ENCODE data around the gene AMOTL2. TPM values are rescaled to one million over a fixed set of nuclear protein-coding genes. Genes with fewer than 3 reads are reported as not detected.

Gene AMOTL2
- polyA plus RNA-seq, 1 of the 3 experiments (the other 2 are of a cell fraction): 185 TPM

DNA sequence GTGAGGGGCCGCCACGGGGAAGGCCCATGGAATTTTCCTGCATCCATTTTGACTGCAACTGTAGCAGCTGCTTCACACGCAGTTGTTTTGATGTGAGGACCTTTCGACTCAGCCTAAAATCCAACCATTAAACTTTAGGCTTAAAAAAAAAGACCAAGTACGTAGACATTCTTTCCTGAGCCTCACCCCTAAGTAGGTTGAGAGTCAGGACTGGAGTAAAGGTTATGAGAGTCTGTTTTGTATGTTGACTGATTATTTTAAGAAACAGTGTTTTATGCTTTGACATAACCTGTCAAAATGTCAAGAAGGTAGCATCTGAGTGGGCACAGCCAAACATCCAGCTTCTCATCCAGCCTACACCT lies 45.7 kb upstream of the AMOTL2 start:
- CTCF ChIA-PET: no interaction called here

DNA sequence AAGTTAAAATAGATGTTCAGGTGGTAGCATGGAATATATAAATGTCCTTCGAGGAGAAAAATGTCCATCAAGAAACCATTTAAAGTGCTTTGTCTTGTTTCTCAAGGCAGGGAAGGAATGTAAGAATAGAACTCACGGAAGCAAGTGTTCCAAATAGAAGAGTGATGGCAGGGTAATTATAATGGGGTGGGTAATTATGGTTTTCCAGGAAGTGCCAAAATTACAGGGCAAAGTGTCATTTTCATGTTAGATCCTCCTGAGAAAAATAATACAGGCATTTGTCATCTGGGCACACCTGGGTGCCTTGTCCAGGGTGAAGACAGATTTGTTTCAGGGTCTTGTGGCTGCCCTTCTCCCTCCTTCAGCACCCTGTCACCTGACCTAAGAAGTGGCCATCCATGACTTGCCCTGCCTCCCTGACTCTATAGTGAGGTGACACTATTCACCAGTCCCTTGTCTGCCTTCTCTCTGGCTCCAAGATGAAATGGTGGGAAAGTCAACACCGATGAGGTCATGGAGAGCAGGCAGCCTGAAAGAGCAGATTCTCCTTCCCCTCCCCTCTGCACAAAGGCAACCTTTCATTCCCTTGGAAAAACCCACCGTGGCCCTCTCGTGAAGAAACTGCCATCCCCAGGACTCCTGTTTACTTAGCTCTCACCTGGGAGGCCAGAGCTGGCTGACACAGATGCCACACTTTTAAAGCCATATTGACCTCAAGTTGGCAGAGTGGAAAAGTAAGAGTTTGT lies 45.1 kb upstream of the AMOTL2 start:
- H3K4me1 ChIP-seq (ENCODE audit: control insufficient read depth in 1 of 2, insufficient read depth in 2 of 2, low read depth in 1 of 2, low read length in 1 of 2): peaks cover 5 to 7% of the 10 kb centered on the region in 2 experiments; a peak in 1 of 4 replicates
- H4K20me1 ChIP-seq (ENCODE audit: insufficient read depth): no peaks in the 10 kb centered on the region
- H3K9me3 ChIP-seq: no peaks in the 10 kb centered on the region
- no peaks in the 10 kb centered on the region for H3F3A ChIP-seq (replicated peaks; ENCODE audit: insufficient read depth)
- 63% methylated on average over 5 of the region's 5 CpGs for WGBS (ENCODE audit: low lambda C conversion rate)
- H3K36me3 ChIP-seq (replicated peaks in 1 of 2; ENCODE audit: control insufficient read depth in 1 of 2, insufficient read depth in 2 of 2, low read length in 1 of 2): no peaks in the 10 kb centered on the region
- ChIA-PET POLR2A (no interaction called here), CTCF (no interaction called here)
- H3K79me2 ChIP-seq (ENCODE audit: insufficient read depth): no peaks in the 10 kb centered on the region
- H3K9me2 ChIP-seq: no peaks in the 10 kb centered on the region
- TF ChIP-seq RXRA (IDR thresholded peaks at IDR 0.05; ENCODE audit: borderline replicate concordance, low read depth) (no peak), TEAD4 (IDR thresholded peaks at IDR 0.05; ENCODE audit: borderline replicate concordance, insufficient read depth) (no peak), POLR2AphosphoS5 (IDR thresholded peaks at IDR 0.05; ENCODE audit: low read depth, low read length) (no peak), ELF1 (IDR thresholded peaks at IDR 0.05) (no peak), JUND (IDR thresholded peaks at IDR 0.05) (no peak)
- TF ChIP-seq, protein P1, sequence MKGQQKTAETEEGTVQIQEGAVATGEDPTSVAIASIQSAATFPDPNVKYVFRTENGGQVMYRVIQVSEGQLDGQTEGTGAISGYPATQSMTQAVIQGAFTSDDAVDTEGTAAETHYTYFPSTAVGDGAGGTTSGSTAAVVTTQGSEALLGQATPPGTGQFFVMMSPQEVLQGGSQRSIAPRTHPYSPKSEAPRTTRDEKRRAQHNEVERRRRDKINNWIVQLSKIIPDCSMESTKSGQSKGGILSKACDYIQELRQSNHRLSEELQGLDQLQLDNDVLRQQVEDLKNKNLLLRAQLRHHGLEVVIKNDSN (IDR thresholded peaks at IDR 0.05; ENCODE audit: borderline replicate concordance, low read depth): no peak
- TF ChIP-seq, protein P2, sequence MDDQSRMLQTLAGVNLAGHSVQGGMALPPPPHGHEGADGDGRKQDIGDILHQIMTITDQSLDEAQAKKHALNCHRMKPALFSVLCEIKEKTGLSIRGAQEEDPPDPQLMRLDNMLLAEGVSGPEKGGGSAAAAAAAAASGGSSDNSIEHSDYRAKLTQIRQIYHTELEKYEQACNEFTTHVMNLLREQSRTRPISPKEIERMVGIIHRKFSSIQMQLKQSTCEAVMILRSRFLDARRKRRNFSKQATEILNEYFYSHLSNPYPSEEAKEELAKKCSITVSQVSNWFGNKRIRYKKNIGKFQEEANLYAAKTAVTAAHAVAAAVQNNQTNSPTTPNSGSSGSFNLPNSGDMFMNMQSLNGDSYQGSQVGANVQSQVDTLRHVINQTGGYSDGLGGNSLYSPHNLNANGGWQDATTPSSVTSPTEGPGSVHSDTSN (IDR thresholded peaks at IDR 0.05): no peak
- no peak for DNase-seq
- H3K27me3 ChIP-seq (ENCODE audit: insufficient read depth): no peaks in the 10 kb centered on the region
- H3K9ac ChIP-seq: no peak overlapping the region
- no peak overlapping the region for H3K4me3 ChIP-seq (ENCODE audit: low read depth in 2 of 2, low read length in 1 of 2)
- H3K4me2 ChIP-seq: no peak overlapping the region
- H2AFZ ChIP-seq (ENCODE audit: low read depth): no peak overlapping the region
- H3K27ac ChIP-seq (ENCODE audit: low read depth in 2 of 2, low read length in 1 of 2): no peak overlapping the region

More for the DNA sequence above, 45.7 kb upstream of the AMOTL2 start:
- WGBS (ENCODE audit: low lambda C conversion rate): 79% methylated on average over 5 of the region's 5 CpGs
- Histone ChIP-seq H3K9me2 (no peaks in the 10 kb centered on the region), H3K27me3 (ENCODE audit: insufficient read depth) (no peaks in the 10 kb centered on the region), H3F3A (replicated peaks; ENCODE audit: insufficient read depth) (no peaks in the 10 kb centered on the region), H3K79me2 (ENCODE audit: insufficient read depth) (no peaks in the 10 kb centered on the region), H3K4me2 (no peak overlapping the region), H3K36me3 (replicated peaks in 1 of 2; ENCODE audit: control insufficient read depth in 1 of 2, insufficient read depth in 2 of 2, low read length in 1 of 2) (no peaks in the 10 kb centered on the region), H4K20me1 (ENCODE audit: insufficient read depth) (no peaks in the 10 kb centered on the region), H3K4me1 (ENCODE audit: control insufficient read depth in 1 of 2, insufficient read depth in 2 of 2, low read depth in 1 of 2, low read length in 1 of 2) (peaks cover 5 to 7% of the 10 kb centered on the region in 2 experiments; a peak in 1 of 4 replicates), H3K9me3 (no peaks in the 10 kb centered on the region), H3K9ac (no peak overlapping the region), H3K27ac (ENCODE audit: low read depth in 2 of 2, low read length in 1 of 2) (no peak overlapping the region), H2AFZ (ENCODE audit: low read depth) (no peak overlapping the region), H3K4me3 (ENCODE audit: low read depth in 2 of 2, low read length in 1 of 2) (no peak overlapping the region)
- POLR2A ChIA-PET: no interaction called here
- DNase-seq: no peak
- TF ChIP-seq RCOR1 (IDR thresholded peaks at IDR 0.05; ENCODE audit: low read length): no peak

DNA sequence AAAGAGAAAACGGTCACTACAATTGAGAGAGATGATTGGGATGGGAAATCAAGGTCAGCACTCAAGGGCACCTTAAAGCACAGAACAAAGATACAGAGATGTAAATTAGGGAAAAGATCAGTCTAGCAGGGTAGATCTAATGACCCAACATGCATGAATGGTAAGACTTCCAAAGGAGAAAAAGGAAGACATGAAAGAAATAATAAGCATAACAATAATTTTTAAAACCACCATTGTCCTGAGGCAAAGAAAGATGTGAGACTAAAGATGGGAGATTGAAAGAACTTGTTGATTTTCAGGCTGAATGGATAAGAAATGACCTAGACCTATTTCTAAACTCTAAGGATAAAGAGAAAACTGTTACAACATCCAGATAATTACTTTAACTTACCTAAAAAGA lies 34.8 kb upstream of the AMOTL2 start:
- ChIA-PET CTCF (no interaction called here), POLR2A (no interaction called here)
- no peak overlapping the region for H3K4me3 ChIP-seq (ENCODE audit: low read depth in 2 of 2, low read length in 1 of 2)
- H3K9ac ChIP-seq: no peak overlapping the region
- whole genome bisulfite sequencing (ENCODE audit: low lambda C conversion rate): 82% methylated on average over 1 of the region's 1 CpG
- no peak for DNase-seq
- no peaks in the 10 kb centered on the region for H3K79me2 ChIP-seq (ENCODE audit: insufficient read depth)
- H2AFZ ChIP-seq (ENCODE audit: low read depth): no peak overlapping the region
- H4K20me1 ChIP-seq (ENCODE audit: insufficient read depth): no peaks in the 10 kb centered on the region
- no peaks in the 10 kb centered on the region for H3K9me3 ChIP-seq
- no peaks in the 10 kb centered on the region; the same call in 1 of the 2 replicates for H3K27me3 ChIP-seq (ENCODE audit: insufficient read depth)
- H3K27ac ChIP-seq (ENCODE audit: low read depth in 2 of 2, low read length in 1 of 2): no peak overlapping the region
- no peaks in the 10 kb centered on the region for H3K9me2 ChIP-seq
- H3K4me1 ChIP-seq (ENCODE audit: control insufficient read depth in 1 of 2, insufficient read depth in 2 of 2, low read depth in 1 of 2, low read length in 1 of 2): peaks cover 0 to 10% of the 10 kb centered on the region in 2 experiments; a peak in 1 of 4 replicates
- H3K4me2 ChIP-seq: no peak overlapping the region
- H3K36me3 ChIP-seq (replicated peaks in 1 of 2; ENCODE audit: control insufficient read depth in 1 of 2, insufficient read depth in 2 of 2, low read length in 1 of 2): no peaks in the 10 kb centered on the region
- no peaks in the 10 kb centered on the region for H3F3A ChIP-seq (replicated peaks; ENCODE audit: insufficient read depth)
- TF ChIP-seq NRF1 (IDR thresholded peaks at IDR 0.05; ENCODE audit: low read depth, low read length) (no peak), NFIC (IDR thresholded peaks at IDR 0.05; ENCODE audit: borderline replicate concordance) (no peak), MXI1 (IDR thresholded peaks at IDR 0.05; ENCODE audit: low read depth, low read length) (no peak), TAF1 (IDR thresholded peaks at IDR 0.05; ENCODE audit: borderline replicate concordance, low read depth, low read length) (no peak), GATA2 (CRISPR knock-in tag; IDR thresholded peaks at IDR 0.05) (no peak), RFX5 (IDR thresholded peaks at IDR 0.05; ENCODE audit: low read length) (no peak), GABPA (IDR thresholded peaks at IDR 0.05; ENCODE audit: low read depth) (no peak), TCF12 (IDR thresholded peaks at IDR 0.05) (no peak), FOSL2 (IDR thresholded peaks at IDR 0.05; ENCODE audit: borderline replicate concordance, low read depth) (no peak), TEAD4 (IDR thresholded peaks at IDR 0.05; ENCODE audit: borderline replicate concordance, insufficient read depth) (no peak)
- TF ChIP-seq, protein P3, sequence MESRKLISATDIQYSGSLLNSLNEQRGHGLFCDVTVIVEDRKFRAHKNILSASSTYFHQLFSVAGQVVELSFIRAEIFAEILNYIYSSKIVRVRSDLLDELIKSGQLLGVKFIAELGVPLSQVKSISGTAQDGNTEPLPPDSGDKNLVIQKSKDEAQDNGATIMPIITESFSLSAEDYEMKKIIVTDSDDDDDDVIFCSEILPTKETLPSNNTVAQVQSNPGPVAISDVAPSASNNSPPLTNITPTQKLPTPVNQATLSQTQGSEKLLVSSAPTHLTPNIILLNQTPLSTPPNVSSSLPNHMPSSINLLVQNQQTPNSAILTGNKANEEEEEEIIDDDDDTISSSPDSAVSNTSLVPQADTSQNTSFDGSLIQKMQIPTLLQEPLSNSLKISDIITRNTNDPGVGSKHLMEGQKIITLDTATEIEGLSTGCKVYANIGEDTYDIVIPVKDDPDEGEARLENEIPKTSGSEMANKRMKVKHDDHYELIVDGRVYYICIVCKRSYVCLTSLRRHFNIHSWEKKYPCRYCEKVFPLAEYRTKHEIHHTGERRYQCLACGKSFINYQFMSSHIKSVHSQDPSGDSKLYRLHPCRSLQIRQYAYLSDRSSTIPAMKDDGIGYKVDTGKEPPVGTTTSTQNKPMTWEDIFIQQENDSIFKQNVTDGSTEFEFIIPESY (IDR thresholded peaks at IDR 0.05; ENCODE audit: borderline replicate concordance, low read depth): no peak
- TF ChIP-seq, protein P4, sequence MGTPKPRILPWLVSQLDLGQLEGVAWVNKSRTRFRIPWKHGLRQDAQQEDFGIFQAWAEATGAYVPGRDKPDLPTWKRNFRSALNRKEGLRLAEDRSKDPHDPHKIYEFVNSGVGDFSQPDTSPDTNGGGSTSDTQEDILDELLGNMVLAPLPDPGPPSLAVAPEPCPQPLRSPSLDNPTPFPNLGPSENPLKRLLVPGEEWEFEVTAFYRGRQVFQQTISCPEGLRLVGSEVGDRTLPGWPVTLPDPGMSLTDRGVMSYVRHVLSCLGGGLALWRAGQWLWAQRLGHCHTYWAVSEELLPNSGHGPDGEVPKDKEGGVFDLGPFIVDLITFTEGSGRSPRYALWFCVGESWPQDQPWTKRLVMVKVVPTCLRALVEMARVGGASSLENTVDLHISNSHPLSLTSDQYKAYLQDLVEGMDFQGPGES (IDR thresholded peaks at IDR 0.05; ENCODE audit: low read depth, low read length): no peak

All from SK-N-SH (cell line).